NCI-H2029 treated with DMSO at 0.1 percent for 48 hours (cell line): ENCODE measurements around the gene THSD4.

Experiments used
- DNase-seq: peaks from one replicate; lab custom pipeline; 2025; lab: John Stamatoyannopoulos, UW

THSD4 gene

DNA sequence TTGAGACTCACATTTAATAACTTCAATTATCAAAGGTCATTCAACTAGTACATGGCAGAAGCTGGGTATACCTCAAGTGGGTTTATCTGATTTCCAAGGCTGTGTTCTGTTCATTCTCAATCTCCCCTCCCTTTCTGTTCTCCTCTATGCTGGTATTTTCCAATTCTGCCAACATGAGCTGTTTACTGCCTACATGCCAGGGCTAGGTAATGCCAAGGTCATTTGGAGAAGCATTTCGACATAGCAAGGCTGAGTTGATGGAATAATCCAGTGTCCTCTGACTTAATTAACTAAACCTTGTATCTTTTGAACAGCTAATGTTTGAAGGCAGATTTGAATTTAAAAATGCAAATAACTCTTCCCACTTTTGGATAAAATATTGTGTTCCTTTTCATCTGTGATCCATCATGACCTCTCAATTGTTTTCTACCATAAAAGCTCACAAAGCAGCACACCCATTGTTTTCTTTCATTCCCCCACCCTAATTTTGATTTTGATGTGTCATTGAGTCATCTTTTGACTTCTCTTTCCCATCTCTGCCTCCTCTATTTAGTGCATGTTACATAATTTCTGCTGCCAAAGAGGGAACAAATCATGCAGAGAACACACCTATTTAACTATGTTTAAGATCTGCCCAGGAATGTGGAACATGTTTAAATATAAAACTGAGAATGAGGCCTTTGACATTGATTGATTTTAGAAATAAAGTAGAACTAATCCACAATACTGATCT, 386.2 kb downstream of the THSD4 start:
- no peak for DNase-seq

DNA sequence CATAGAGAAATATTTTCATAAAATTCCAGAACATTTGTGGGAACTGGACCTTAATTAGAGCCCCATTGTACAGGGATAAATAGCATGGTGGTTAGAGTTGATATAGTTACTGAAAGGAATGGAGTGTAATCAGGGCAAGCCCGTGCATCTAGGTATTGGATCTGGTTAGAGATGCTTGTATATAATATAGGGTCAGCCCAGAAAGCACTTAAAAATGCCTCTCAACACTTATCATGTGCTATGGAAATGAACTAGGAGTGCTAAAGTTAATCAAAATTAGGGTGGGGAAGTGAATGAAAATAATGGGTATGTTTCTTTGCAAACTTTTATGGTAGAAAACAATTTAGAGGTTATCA, 386.8 kb downstream of the THSD4 start:
- no peak for DNase-seq

DNA sequence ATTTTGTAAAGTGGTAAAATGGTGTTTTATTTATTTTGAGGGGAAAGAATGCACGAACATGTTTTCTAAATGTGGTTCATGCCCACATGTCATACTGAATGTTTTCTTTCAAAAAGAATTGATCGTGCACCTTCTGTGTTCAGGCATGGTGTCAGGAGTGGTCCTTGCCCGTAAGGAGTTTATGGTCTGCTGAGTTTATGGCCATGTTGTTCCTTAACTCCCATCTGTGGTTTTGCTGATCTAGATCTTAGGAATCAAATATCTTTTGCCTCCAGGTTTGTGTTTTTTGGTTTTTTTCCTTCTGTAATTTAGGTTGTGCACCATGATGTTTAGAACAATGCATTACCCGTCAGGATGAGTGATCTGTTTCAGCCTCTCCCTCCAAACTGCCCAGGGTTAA, 390.7 kb downstream of the THSD4 start:
- no peak for DNase-seq

DNA sequence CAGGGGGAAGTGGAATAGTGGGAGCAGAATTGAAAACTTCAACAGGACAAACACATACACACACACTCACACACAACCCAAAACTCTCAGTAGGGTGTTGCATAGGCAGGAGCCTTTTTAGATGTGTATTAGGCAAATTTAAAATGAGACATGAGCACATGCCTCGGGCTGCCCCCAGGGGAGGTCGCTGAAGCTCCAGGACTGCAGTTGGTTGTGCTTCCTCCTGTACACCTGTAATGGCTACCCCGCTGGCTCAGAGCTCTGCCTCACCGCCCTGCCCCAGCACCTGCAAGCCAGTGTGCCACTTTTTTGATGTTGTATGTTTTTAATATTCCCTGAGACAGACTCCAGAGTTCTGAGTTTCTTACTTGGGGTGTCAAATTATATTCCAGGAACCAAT, 391.7 kb downstream of the THSD4 start:
- no peak for DNase-seq

DNA sequence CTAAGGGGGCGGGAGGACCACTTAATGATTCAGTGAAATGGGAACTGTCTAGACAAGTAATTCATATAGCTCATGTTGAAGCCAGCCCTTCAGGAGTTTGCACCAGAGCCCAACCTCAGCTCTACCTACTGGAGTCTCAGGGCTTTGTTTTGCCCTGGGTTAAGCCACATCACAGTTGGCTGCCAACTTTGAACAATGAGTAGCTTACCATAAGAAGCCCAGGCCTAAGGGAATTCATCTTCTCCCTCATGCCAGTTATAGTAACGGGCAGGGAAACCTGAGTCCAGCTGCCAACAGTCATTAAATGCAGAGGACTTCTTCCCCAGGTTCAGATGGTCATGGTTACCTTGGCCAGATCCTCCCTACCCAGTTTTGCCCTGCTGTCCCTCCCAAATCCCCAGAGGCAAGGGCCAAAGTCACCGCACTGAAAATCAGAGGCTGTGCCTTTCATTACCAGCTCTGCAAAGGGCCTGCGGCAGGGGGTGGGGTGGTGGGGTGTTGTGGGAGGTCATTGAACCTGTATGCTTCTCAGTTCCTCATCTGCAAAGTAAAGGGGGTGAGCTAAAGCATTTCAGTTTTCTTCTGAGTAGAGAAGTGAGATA, 392.9 kb downstream of the THSD4 start:
- DNase-seq, result no peak

DNA sequence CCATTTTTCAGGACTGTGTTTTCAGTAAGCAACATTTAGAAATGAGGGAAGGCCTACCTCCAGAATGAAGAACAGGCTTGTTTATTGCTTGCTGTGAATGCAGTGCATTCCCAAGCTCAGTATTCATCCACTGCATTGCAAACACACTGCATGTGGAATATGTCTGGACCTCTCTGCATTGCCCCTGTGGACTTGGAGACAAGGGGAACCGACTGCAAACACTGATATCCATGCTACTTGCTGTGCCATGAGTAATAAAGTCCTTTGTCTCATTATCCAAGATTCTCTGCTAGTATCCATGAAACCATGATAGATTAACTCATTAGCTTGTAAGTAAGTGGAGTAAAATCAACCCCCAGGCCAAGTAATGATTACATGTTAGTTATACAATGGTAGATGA, 393.9 kb downstream of the THSD4 start:
- DNase-seq, result no peak

DNA sequence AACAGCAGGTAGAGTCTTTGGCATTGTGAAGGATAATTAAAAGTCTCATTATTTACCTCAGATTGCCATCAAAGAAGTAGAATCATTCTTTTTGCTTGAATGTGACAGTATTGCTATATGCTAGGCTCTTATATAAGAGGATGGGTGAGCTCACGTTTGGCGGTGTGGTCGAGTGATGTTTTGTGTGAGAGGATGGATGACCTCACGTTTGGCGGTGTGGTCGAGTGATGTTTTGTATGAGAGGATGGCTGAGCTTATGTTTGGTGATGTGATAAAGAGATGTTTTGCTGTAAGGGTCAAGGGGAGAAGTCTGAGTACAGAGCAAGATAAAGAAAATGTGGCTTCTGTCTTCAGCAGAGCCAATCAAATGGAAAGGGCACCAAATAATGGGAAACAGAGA, 395.5 kb downstream of the THSD4 start:
- DNase-seq, result no peak

DNA sequence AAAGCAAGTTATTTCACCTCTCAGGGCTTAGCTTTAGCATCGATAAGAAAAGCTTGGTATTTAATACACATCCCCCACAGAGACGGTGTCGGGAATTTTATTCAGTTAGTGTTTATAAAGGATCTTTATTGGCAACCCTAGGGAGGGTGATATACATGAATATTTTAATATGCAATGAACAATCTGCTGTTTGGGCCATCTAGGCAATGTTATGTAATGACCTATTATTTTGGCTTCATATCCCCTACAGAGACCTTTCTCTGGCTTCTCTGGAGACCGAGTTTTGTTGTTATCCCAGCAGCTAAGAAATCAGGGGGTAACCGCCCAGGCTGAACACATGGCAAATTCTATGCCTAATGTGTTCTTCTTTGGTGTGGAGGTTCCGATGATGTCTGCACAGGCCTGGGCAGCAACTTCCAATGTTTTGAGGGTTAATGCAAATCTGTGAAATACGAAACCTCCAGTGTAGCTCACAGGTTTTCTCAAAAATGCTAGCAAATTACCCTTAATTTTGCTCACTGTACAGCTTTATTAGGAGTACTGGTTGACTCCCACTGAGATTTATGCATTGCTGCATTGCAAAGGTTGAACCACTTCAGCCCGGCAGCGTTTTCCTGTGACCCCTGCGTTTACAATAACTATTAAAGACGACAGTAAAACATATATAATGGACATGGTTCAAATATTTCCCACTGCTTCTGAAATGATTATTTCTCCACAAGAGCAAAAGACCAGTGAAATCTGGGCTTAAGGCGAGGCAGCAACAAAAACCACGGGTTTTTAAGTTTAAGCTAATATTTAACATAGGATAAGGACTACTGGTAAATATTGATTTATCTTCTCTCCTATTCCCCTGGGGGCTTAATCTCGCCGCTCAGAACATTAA, 396.8 kb downstream of the THSD4 start:
- no peak for DNase-seq

DNA sequence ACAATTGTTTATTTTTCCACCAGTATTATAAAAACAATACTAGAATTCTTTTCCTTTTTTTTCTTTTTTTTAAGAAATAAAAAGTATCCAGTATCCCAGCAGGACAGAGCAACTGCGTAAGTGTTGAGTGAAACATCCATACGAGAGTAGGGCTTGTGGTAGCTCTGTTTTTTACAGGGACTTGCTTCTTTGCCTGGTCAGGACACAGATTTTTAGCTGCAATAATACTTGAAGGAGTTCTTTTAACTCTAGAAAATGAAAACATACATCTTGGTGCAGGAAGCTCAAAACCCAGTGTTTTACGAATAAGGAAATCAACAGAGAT, 397.4 kb downstream of the THSD4 start:
- no peak for DNase-seq

DNA sequence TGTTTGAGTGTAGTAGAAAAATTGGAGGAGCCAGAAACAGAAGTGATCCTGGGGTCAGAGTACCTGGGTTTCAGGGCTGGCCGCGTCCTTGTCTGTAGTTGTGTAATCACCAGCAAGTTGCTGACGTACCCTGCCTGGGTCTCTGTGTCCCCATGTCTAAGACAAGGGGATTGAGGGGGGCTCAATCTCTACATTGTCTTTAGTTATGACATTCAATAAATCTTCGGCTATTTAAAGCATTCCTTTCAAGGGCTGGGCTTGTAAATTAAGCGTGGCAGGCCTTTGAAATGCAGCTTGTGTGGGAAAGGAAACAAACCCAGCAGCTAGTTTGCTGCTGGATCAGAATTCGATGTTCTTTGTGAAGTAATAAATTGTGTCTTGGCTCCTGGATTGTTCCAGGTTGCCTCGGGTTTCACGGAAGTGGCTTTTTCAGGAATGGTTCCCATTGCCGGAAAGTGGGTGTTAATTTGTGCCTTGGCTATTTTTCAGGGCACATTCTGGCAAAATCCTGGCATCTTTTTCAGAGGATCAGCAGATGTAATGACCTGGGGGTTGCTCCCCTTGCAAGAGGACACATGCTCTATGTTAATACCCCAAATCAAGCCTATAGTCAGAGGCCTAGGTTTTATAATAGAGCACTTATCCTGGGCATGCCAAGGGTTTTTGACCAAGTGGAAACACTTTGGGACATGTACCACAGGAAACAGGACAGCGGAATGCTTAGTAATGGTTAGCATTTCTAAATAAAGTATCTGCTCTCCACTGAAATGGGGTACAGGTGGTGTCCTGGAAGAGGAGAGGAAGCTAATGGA, 400.3 kb downstream of the THSD4 start:
- DNase-seq, result no peak

DNA sequence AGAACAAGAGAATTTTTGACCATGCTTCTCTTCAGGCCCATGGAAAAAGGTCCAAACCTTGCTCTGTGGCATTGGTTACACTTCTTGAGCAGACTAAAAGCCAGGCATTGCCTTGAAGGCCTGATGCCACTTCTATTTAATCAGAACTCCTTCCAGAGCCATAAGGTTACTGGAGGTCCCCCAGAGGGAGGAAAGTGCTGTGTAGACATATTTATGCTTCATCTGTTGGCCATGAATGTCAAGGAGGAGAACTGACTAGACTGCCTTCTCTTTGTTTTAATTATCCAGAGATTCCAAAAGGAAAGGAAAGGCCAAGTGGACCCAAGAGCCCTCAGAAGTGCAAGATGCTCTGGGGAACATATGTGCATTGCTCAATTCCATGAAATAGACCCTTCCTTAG, 402.5 kb downstream of the THSD4 start:
- DNase-seq, result no peak

DNA sequence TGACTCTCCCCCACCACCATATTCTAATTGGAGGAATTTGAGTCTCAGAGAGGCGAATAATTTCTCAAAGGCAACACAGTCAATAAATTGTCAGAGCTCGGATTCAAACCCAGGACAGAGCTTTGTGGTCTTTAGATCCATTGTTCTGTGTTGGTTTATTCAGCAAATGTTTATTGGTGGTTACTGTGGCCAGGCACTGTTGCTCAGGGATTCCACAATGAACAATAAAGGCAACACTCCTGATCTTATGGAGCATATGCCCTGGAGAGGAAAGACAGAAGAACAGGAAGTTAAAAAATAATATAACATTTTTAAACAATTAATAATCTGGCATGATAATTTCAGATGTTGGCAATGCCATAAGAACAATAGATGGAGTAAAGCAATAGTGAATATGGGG, 403.4 kb downstream of the THSD4 start:
- DNase-seq, result no peak

DNA sequence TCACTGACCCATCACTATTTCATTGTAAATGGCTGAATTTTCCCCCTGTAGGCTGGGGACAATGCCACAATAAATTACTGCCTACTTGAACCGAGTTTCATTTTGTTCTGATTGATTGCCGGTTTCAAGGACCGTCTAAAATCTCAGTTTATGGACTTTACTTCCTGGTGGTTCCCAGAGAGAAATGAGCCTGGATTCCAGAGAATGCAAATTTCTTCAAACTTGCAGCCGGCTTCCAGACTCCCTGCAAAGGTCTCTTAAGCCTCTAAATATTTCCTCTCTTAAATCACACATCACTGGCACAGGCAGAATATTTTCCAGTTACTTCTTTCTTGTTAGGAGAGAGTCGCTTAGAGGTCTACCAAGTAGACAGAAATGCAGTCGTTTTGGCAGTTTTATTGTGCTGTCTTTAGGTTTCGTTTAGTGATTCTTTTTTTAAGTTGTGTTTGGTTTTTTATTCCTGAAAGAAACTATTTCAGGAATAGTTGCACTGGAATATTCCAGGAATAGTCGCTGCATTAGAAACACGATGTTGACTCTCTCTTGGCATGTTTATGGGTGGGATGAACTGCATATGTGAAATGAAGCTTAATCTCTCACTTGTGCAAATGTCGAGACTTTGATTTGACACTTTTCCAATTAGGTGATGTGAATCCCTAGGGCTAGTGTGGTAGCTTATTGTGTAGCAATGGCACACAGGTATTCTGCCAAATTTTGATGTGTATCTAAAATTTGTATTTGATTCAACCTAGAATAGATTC, 411.0 kb downstream of the THSD4 start:
- DNase-seq, result no peak

DNA sequence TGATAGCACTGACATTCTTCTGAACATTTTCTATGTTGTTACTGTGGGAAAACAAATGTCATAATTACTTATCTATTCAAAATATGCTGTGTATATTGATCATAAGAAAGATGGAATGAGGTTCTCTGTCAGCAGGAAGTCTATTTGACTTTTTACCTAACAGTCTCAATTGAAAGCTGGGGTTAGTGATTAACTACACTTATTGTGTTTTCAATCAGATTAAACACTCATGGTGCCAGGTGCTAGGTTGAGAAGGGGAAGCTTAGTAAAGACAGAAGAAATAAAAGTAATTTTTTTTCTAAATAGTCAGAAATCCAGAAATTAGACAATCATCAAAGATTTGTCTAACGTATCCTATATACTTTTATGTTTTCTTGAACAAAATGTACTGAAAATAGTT, 414.1 kb downstream of the THSD4 start:
- no peak for DNase-seq

DNA sequence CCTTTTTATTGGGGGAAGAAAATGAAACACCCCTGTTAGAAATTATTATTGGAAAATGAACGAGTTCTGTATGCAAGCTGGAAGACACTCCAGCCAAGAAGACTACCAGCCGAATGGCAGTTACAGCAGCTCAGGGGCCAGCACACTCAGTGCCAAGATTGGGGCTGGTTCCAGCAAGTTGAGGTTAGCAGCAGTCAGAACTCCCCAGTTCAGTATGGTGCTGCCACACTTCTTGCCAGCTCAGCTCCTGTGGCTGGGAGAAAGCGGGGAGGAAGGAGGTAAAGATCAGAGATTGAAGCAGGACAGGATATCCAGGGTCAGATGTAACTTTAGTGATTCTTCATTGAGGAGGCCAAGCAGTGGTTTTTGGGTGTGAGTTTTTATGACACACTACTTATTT, 414.8 kb downstream of the THSD4 start:
- DNase-seq, result no peak

DNA sequence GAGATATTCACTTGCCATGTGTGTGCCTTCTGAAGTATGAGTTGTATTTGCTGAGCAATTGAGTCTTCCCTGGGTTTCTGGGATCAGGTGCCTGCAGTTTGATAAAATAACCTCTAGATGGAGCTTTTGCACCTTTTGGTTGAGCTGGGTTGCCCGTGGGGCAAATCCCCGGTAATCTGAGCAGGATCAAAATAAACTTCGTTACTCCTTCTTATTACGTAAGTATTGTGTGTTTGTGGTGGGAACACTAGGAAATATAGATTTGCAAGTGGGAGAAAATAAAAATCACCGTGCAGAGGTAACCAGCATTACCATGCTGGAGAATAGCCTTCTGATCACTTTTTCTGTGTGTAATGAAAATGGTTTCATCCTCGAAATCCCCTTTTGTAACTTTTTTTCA, 417.7 kb downstream of the THSD4 start:
- peak; percentile 16 for DNase-seq

DNA sequence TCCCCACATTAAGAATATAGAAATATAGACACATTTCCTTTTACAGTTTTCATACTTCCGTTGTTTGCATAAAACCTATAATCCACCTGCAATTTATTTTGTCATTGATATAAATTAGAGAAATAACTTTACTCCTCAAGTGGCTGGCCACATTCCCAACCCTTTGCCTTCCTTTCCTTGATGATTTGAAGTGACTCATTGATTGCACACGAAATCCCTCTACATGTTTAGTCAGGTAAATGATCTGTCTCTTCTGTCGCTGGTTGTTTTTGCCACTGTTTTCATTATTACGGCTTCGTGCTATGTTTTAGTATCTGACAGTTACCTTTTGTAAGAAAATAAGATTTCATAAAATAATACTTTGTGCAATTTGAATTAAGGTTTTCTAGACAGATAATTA, 422.9 kb downstream of the THSD4 start:
- DNase-seq, result no peak

DNA sequence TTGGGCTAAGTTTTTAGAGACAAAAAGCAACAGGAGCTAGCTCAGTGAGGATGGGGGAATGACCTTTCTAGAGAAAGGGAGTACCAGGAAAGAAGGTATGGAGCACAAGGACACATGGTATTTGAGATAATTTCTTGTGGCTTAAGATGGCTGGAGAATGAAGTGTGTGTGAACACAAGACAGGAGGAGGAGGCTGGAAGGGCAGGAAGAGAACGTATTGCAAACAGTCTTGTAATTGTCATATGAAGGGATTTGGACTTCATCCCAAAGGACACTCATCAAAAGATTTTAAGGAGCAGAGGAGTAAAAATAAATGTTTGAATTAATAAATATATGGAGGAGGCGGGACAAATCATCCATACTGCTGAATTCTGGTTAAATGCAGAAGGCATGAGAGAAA, 426.5 kb downstream of the THSD4 start:
- no peak for DNase-seq

DNA sequence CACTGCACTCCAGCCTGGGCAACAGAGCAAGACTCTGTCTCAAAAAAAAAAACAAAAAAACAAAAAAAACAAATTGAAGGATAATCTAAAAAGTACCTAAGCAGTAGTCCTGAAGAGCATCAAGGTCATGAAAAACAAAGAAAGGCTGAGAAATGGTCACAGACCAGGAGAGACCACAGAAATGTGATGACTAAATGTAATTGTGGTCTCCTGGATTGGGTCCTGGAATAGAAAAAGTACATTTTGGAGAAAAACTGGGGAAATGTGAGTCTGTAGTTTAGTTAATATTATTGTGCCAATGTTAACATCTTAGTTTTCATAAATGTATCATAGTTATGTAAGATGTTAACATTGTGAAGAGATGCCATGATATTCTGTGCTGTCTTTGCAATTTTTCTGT, 427.6 kb downstream of the THSD4 start:
- DNase-seq, result no peak

DNA sequence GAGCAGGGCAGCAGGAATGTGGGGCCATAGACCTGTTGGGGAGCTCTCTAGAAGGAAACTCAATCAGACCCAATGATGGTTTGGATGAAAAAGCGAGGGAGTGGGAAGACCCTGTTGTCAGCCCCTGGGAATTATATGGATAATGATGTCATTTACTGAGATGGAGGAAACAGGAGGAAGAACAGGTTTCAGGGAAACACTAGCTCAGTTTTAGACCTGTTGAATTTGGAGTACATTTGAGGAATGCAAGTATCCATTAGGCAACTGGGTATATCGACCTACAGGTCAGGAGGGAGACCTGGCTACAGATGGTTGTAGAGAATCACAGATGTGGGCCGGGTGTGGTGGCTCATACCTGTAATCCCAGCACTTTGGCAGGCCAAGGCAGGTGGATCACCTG, 428.1 kb downstream of the THSD4 start:
- no peak for DNase-seq

DNA sequence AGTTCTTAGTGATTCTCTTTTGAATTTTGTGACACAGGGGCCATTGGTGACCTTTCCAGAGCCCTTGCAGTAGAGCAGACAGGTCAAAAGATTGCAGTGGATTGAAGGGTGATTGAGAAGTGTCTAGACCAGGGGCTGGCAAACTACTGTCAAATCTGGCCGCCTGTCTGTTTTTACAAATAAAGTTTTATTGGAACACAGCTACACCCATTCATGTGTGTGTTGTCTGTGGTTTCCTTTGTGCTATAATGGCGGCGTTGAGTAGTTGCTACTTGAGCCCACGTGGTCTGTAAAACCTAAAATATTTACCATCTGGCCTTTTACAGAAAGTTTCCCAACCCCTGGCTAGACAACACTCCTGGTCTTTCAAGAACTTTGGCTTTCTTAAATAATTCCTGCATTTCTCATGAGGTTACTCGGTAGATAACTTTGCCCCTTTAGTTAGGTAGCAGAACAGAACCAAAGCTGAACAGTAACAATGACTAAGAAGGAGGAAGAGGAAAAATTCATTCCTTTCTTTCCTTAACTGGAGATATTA, 430.0 kb downstream of the THSD4 start:
- DNase-seq, result no peak

DNA sequence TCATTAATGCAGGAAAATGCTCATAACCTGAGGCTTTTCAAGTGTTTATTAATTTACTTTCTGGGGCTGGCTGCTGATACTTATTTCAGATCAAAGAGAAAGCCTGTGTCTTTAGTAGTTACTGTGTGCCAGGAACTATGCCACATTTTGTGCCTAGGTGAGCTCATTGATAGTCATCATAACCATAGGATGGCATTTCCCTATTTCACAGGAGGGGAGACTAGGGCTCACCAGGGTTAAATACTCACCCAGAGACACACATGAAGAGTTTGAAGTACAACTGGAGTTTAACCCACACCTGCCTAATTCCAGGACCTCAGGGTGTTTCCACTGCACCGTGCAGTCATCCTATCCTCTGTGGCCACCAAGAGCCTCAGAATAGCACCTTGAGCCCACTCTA, 430.7 kb downstream of the THSD4 start:
- DNase-seq, result no peak
